GM12801 (cell line): ENCODE measurements around the gene TMTC4.

Experiments used
- CTCF ChIP-seq: IDR thresholded peaks from one replicate; pipeline ENCODE4 v1.5.1; 2011; ENCODE audit warnings: control low read depth; ENCODE audit not compliant: insufficient read length; ENCODE audit errors: extremely low read depth

The TMTC4 gene

GRCh38 chr13:100619940-100620339, 54.7 kb downstream of the TMTC4 start:
- TF ChIP-seq CTCF = no peak

- TF ChIP-seq CTCF = no peak
These were observed 61.6 kb downstream of the TMTC4 start for GRCh38 chr13:100613031-100613430.

GRCh38 chr13:100611678-100612492, 62.7 kb downstream of the TMTC4 start:
- no peak for TF ChIP-seq CTCF

- TF ChIP-seq CTCF = no peak
These were observed 63.9 kb downstream of the TMTC4 start for GRCh38 chr13:100610391-100611347.

GRCh38 chr13:100608906-100609305, 65.7 kb downstream of the TMTC4 start:
- no peak for TF ChIP-seq CTCF

GRCh38 chr13:100608489-100608888, 66.1 kb downstream of the TMTC4 start:
- TF ChIP-seq CTCF = no peak
